HFF-Myc (cell line): ENCODE results near the gene LCORL.
A peak's percentile ranks its signal among the peaks of the same experiment; 100 is the strongest.

ENCODE experiments used
- DNase-seq: peaks from one replicate; pipeline ENCODE4 v3.0.0-alpha.2; 2011; ENCODE audit warnings: low read depth; ENCODE audit errors: extremely low read depth
- H3K4me3 ChIP-seq: replicated peaks from 2 replicates; pipeline ENCODE4 v1.5.1; 2011; ENCODE audit warnings: low read depth, mild to moderate bottlenecking, control low read depth, low read length
- TF ChIP-seq, protein P1 (sequence below): IDR thresholded peaks from 2 replicates; pipeline ENCODE4 v1.5.1; 2012; ENCODE audit warnings: mild to moderate bottlenecking, low read depth, low read length, control low read depth; ENCODE audit errors: missing control alignments

The LCORL gene

DNA sequence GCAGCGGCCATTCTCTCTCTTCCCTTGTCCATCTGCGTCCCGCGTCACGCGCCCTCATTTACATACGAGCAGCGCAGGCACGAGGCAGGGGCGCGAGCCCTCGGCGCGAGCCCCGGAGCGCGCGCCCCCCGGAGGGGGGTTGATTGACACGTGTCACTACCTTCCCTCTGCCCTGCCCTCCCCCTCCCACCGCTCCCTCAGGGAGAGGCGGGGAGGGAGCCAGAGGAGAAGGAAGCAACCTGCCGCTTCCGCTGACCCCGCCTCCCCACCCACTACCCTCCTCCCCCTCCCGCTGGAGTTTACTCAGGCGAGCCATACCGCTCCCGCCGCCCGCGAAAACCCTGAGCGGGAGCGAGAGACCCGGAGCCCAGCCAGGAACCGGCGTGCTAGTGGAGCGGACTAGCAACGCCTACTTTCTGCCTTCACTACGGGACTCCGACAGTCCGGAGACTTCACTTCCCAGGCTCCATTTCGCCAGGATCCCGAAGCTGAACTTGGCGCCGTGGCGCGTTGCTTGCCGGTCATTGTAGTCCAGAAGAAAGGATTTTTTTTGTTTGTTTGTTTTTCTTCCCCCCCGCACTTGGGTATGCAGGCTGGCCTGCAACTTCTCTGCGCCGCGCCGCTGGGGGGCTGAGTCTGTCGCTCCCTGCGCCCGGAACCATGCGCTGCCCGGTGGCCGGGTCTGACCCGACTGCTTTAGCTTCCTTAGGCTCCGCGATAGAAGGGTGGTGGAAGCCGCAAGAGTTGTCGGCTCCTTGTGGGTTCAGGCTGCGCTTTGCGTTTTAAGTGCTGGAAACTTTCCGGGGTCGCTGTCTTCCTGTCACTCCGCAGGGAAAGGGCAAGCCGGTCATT is at the start of gene LCORL:
Gene LCORL (minus strand): TSS at position 36 of the 852 bp plus-strand sequence. CDS start 4 bp downstream, at position 32.
- TF ChIP-seq, protein P1, sequence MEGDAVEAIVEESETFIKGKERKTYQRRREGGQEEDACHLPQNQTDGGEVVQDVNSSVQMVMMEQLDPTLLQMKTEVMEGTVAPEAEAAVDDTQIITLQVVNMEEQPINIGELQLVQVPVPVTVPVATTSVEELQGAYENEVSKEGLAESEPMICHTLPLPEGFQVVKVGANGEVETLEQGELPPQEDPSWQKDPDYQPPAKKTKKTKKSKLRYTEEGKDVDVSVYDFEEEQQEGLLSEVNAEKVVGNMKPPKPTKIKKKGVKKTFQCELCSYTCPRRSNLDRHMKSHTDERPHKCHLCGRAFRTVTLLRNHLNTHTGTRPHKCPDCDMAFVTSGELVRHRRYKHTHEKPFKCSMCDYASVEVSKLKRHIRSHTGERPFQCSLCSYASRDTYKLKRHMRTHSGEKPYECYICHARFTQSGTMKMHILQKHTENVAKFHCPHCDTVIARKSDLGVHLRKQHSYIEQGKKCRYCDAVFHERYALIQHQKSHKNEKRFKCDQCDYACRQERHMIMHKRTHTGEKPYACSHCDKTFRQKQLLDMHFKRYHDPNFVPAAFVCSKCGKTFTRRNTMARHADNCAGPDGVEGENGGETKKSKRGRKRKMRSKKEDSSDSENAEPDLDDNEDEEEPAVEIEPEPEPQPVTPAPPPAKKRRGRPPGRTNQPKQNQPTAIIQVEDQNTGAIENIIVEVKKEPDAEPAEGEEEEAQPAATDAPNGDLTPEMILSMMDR: peak; percentile 9
- peak; percentile 91 for DNase-seq
- H3K4me3 ChIP-seq: peak within 1 kb of the TSS; percentile 83

DNA sequence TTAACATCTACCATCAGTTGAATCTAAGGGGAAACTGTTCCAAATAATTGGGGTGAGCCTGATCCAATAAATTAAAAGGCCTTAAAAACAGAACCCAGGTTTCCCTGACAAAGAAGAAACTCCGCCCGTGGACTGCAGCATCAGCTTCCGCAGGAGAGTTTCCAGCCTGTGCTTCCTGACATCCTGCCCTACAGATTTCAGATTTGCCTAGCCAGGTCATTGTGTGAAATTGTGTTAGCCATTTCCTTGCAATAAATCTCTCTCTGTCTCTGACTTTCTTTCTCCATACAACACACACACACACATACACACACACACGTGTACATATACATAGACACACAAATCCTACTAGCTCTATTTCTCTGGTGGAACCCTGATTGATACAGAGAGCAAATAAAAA is 48.3 kb upstream of the LCORL start:
- H3K4me3 ChIP-seq: no peak overlapping the region
- DNase-seq: no peak
- TF ChIP-seq, protein P1: no peak

DNA sequence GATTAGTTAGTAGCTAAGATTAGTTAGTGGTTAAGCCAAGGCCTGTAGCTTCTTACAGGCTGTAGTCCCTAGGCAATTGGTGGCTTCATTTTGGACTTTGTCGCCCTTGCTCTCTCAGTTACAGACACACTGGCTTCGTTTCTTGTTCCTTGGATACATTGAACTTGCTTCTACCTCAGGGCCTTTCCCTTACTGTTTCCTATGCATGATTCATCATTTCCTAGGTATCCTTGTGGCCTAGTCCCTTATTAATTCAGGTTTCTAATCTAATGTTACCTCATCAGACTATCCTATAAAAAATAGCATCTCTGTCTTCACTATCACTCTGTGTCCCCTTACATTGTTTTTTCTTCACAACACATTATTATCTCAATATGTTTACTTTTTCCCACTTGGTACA is 45.5 kb upstream of the LCORL start:
- DNase-seq: no peak
- TF ChIP-seq, protein P1: no peak
- no peak overlapping the region for H3K4me3 ChIP-seq

DNA sequence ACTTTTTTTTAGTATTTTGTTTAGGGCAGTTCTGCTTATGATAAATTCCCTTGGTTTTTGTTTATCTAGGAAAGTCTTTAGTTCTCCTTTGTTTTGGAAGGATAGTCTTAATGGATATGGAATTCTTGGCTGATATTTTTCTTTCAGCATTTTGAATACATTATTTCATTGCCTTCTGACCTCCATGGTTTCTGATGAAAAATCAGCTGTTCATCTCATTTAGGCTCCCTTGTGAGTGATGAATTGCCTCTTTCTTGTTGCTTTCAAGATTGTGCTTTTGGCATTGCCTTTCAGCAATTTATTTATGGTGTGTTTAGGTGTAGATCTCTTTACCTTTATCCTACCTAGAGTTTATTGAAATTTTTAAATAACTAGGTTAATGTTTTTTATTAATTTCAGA is 41.5 kb upstream of the LCORL start:
- no peak overlapping the region for H3K4me3 ChIP-seq
- DNase-seq: no peak
- TF ChIP-seq, protein P1: no peak

DNA sequence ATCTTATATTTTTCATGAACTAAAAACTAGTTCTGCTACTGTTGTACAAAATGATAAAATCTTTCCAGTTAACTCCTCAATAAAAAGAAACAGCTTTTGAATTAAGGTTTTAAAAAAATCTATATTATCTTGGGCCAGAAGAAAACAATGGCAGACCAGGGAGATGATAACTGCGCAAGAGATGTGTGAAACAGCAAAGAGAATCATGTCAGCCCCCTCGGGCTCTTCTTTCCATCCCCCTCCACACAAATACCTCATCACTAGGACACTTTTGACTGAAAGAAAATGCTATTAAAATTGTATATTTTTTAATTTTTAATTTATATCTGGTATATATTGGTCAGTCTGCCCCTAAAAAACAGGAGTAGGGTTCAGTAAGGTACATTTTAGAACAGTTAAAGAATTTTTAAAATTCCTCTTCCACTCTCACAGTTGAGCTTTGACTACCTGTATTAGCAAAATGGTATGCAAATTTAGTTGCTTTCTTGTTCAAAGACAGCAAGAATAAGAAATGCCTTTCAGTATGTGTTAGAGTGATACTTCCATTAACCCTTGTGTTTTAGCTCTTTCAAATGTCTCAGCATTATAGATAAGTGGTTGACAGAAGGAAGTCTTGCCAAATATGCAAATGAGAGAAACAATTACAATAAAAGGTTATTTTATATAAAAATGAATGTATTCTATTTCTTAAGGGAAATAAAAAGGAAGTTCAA is 36.4 kb upstream of the LCORL start:
- TF ChIP-seq, protein P1: no peak
- H3K4me3 ChIP-seq: no peak overlapping the region
- no peak for DNase-seq

DNA sequence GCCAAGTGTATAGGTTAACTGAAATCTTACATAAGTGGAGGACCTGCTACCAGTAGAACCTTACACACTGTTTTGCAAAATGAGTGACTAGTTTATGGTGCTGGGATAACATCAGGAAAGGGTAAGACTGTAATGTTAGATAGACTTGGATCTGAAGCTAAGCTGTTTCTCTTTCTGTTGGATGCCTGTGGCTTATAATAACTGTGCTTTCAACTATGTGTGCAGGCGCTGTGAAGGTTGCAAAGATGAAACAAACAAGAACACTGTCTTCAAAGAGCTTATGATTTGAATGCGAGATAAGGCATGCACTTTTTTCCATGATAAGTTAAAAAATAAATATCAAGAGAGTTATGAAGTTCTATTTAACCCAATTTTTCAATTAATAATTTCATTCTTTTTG is 34.5 kb upstream of the LCORL start:
- no peak for DNase-seq
- no peak overlapping the region for H3K4me3 ChIP-seq
- TF ChIP-seq, protein P1: no peak
